Measurements from ENCODE around the gene MAP4K5.
"Not testable (repeated sequence)": the region's sequence is repeated elsewhere in the genome, so short reads cannot be mapped to it uniquely, and the experiment has no call there.

MAP4K5 gene

GRCh38 chr14:50532502-50533240 is at the start of gene MAP4K5:
MAP4K5 (minus strand) TSS chr14:50532569; CDS start chr14:50532049, 520 bp downstream.
- peak; percentile 79 for DNase-seq (ENCODE audit: low read depth)

GRCh38 chr14:50578433-50578832 is 46.1 kb upstream of the MAP4K5 start:
- no peak for DNase-seq (ENCODE audit: low read depth)

GRCh38 chr14:50577982-50578381 is 45.6 kb upstream of the MAP4K5 start:
- DNase-seq (ENCODE audit: low read depth), result no peak

GRCh38 chr14:50575769-50576168 is 43.4 kb upstream of the MAP4K5 start:
- DNase-seq (ENCODE audit: low read depth), result no peak

GRCh38 chr14:50573862-50574261 is 41.5 kb upstream of the MAP4K5 start:
- no peak for DNase-seq (ENCODE audit: low read depth)

- DNase-seq (ENCODE audit: low read depth), result no peak
Observed at GRCh38 chr14:50569714-50570274, 37.4 kb upstream of the MAP4K5 start.

- DNase-seq (ENCODE audit: low read depth), result no peak
Observed at GRCh38 chr14:50562841-50563240, 30.5 kb upstream of the MAP4K5 start.

- DNase-seq (ENCODE audit: low read depth), result peak; percentile 51
Observed at GRCh38 chr14:50560931-50561285, 28.5 kb upstream of the MAP4K5 start.

- DNase-seq (ENCODE audit: low read depth), result peak; percentile 63
Observed at GRCh38 chr14:50559990-50560930, 27.9 kb upstream of the MAP4K5 start, which contains the start of gene ATL1. ATL1 (plus strand) TSS chr14:50560145; CDS start chr14:50560266, 121 bp downstream.

- not testable (repeated sequence) for DNase-seq (ENCODE audit: low read depth)
Observed at GRCh38 chr14:50552796-50553195, 20.4 kb upstream of the MAP4K5 start.

GRCh38 chr14:50551877-50552276 is 19.5 kb upstream of the MAP4K5 start:
- no peak for DNase-seq (ENCODE audit: low read depth)

GRCh38 chr14:50550294-50550693 is 17.9 kb upstream of the MAP4K5 start:
- no peak for DNase-seq (ENCODE audit: low read depth)

GRCh38 chr14:50545618-50546017 is 13.2 kb upstream of the MAP4K5 start:
- DNase-seq (ENCODE audit: low read depth), result no peak

- no peak for DNase-seq (ENCODE audit: low read depth)
Observed at GRCh38 chr14:50544911-50545310, 12.5 kb upstream of the MAP4K5 start.

- DNase-seq (ENCODE audit: low read depth), result peak; percentile 24
Observed at GRCh38 chr14:50542941-50543418, 10.6 kb upstream of the MAP4K5 start.

GRCh38 chr14:50541159-50541567 is 8.8 kb upstream of the MAP4K5 start:
- no peak for DNase-seq (ENCODE audit: low read depth)

GRCh38 chr14:50539051-50539450 is 6.7 kb upstream of the MAP4K5 start:
- no peak for DNase-seq (ENCODE audit: low read depth)

GRCh38 chr14:50538034-50538433 is 5.7 kb upstream of the MAP4K5 start:
- not testable (repeated sequence) for DNase-seq (ENCODE audit: low read depth)

- DNase-seq (ENCODE audit: low read depth), result no peak
Observed at GRCh38 chr14:50534997-50535396, 2.6 kb upstream of the MAP4K5 start.

GRCh38 chr14:50534416-50534815 is 2.0 kb upstream of the MAP4K5 start:
- DNase-seq (ENCODE audit: low read depth), result no peak

GRCh38 chr14:50533806-50534205 is 1.4 kb upstream of the MAP4K5 start:
- no peak for DNase-seq (ENCODE audit: low read depth)

- DNase-seq (ENCODE audit: low read depth), result no peak
Observed at GRCh38 chr14:50533241-50533705, 904 bp upstream of the MAP4K5 start.

All from stromal cell of bone marrow (primary cell).